HEK293 (cell line): ENCODE measurements around the gene ITGB4.

ENCODE experiments used
- CTCF ChIP-seq: fragments of 450-650 bp; formaldehyde crosslinking; IDR thresholded peaks from 2 replicates; pipeline ENCODE4 v1.5.1; 2016; ENCODE audit warnings: missing biosample characterization, missing genetic modification characterization
- ELK4 ChIP-seq: IDR thresholded peaks from 2 replicates; pipeline ENCODE4 v1.6.1; 2011; ENCODE audit warnings: mild to moderate bottlenecking, low read depth, low read length, borderline replicate concordance
- GLI4 ChIP-seq: fragments of 450-650 bp; formaldehyde crosslinking; IDR thresholded peaks from 2 replicates; pipeline ENCODE4 v1.5.1; 2016; ENCODE audit warnings: missing biosample characterization, missing genetic modification characterization
- KLF16 ChIP-seq: fragments of 450-650 bp; formaldehyde crosslinking; IDR thresholded peaks from 2 replicates; pipeline ENCODE4 v1.5.1; 2017; ENCODE audit warnings: missing biosample characterization, missing genetic modification characterization
- PRDM10 ChIP-seq: fragments of 450-650 bp; formaldehyde crosslinking; IDR thresholded peaks from 2 replicates; pipeline ENCODE4 v1.5.1; 2016; ENCODE audit warnings: missing biosample characterization, missing genetic modification characterization
- TSHZ1 ChIP-seq: fragments of 450-650 bp; formaldehyde crosslinking; IDR thresholded peaks from 2 replicates; pipeline ENCODE4 v1.5.1; 2016; ENCODE audit warnings: missing biosample characterization, missing genetic modification characterization, borderline replicate concordance
- ZBTB21 ChIP-seq: fragments of 450-650 bp; formaldehyde crosslinking; IDR thresholded peaks from 2 replicates; pipeline ENCODE4 v1.5.1; 2017; ENCODE audit warnings: missing biosample characterization, missing genetic modification characterization
- ZNF114 ChIP-seq: fragments of 450-650 bp; formaldehyde crosslinking; IDR thresholded peaks from 2 replicates; pipeline ENCODE4 v1.5.0; 2017; ENCODE audit warnings: missing biosample characterization, missing genetic modification characterization
- ZNF24 ChIP-seq: fragments of 450-650 bp; formaldehyde crosslinking; IDR thresholded peaks from 2 replicates; pipeline ENCODE4 v1.5.1; 2016; ENCODE audit warnings: missing biosample characterization, missing genetic modification characterization
- ZNF555 ChIP-seq: fragments of 450-650 bp; formaldehyde crosslinking; conservative IDR thresholded peaks from 2 replicates; pipeline ENCODE4 v1.5.1; 2017; ENCODE audit warnings: missing biosample characterization, mild to moderate bottlenecking, missing genetic modification characterization, inconsistent platforms
- ZNF580 ChIP-seq: fragments of 450-650 bp; formaldehyde crosslinking; IDR thresholded peaks from 2 replicates; pipeline ENCODE4 v1.5.1; 2016; ENCODE audit warnings: missing biosample characterization, missing genetic modification characterization
- ZNF791 ChIP-seq: fragments of 450-650 bp; formaldehyde crosslinking; IDR thresholded peaks from 2 replicates; pipeline ENCODE4 v1.5.1; 2016; ENCODE audit warnings: missing biosample characterization, missing genetic modification characterization
- ZNF843 ChIP-seq: fragments of 450-650 bp; formaldehyde crosslinking; IDR thresholded peaks from 2 replicates; pipeline ENCODE4 v1.5.1; 2016; ENCODE audit warnings: missing biosample characterization, missing genetic modification characterization

GRCh38 chr17:75695141-75695829 lies 26.0 kb upstream of the ITGB4 start:
- TF ChIP-seq CTCF (tag by site-specific recombination) (no peak), ZNF843 (tag by site-specific recombination) (no peak), ZNF24 (tag by site-specific recombination) (no peak), ZNF555 (tag by site-specific recombination) (no peak), TSHZ1 (tag by site-specific recombination) (no peak), PRDM10 (tag by site-specific recombination) (no peak), ZNF114 (tag by site-specific recombination) (no peak), ZBTB21 (tag by site-specific recombination) (no peak), KLF16 (tag by site-specific recombination) (no peak), GLI4 (tag by site-specific recombination) (no peak), ZNF580 (no peak), ZNF791 (tag by site-specific recombination) (no peak), ELK4 (no peak)
